H9 (cell line): ENCODE measurements around the gene KRTAP5-4. TPM values are rescaled to one million over a fixed set of nuclear protein-coding genes. Genes with fewer than 3 reads are reported as not detected.

Experiments
- DNase-seq: peaks from one replicate; pipeline ENCODE4 v3.0.0-alpha.2; 2017
- H2AFZ ChIP-seq: one replicate; pipeline ENCODE4 v1.6.1; 2013; ENCODE audit warnings: mild to moderate bottlenecking, low read length, control low read depth, moderate library complexity
- H2AK5ac ChIP-seq: 2 replicates; pipeline ENCODE4 v1.6.1; 2013; ENCODE audit warnings: low read length, control low read depth, mixed read lengths; ENCODE audit not compliant: insufficient read length
- H2BK120ac ChIP-seq: one replicate; pipeline ENCODE4 v1.6.1; 2013; ENCODE audit warnings: low read depth, mild to moderate bottlenecking, low read length, control low read depth, inconsistent platforms; ENCODE audit not compliant: poor library complexity, severe bottlenecking
- H2BK12ac ChIP-seq: 2 replicates; pipeline ENCODE4 v1.6.1; 2013; ENCODE audit warnings: low read length, control low read depth, mixed read lengths, low read depth; ENCODE audit not compliant: insufficient read length
- H2BK15ac ChIP-seq: 2 replicates; pipeline ENCODE4 v1.6.1; 2013; ENCODE audit warnings: low read depth, low read length, control low read depth
- H2BK20ac ChIP-seq: one replicate; pipeline ENCODE4 v1.6.1; 2013; ENCODE audit warnings: low read depth, mild to moderate bottlenecking, low read length, control low read depth, inconsistent platforms; ENCODE audit not compliant: poor library complexity, severe bottlenecking
- H2BK5ac ChIP-seq: 2 replicates; pipeline ENCODE4 v1.6.1; 2013; ENCODE audit warnings: low read length, control low read depth, mixed read lengths; ENCODE audit not compliant: insufficient read length
- H3K14ac ChIP-seq: 2 replicates; pipeline ENCODE4 v1.6.1; 2013; ENCODE audit warnings: low read length, control low read depth; ENCODE audit not compliant: insufficient read depth
- H3K18ac ChIP-seq: 2 replicates; pipeline ENCODE4 v1.6.1; 2013; ENCODE audit warnings: low read depth, mild to moderate bottlenecking, mixed read lengths, low read length, control low read depth; ENCODE audit not compliant: insufficient read length
- H3K23ac ChIP-seq: 2 replicates; pipeline ENCODE4 v1.6.1; 2013; ENCODE audit warnings: low read length, control low read depth, mixed read lengths, low read depth; ENCODE audit not compliant: insufficient read length
- H3K23me2 ChIP-seq: 2 replicates; pipeline ENCODE4 v1.6.1; 2013; ENCODE audit warnings: low read depth, mild to moderate bottlenecking, mixed read lengths, low read length, control low read depth; ENCODE audit not compliant: insufficient read length, poor library complexity, severe bottlenecking
- H3K27ac ChIP-seq: 2 replicates; pipeline ENCODE4 v1.5.1; 2013; ENCODE audit warnings: low read length, control low read depth, mixed read lengths, low read depth; ENCODE audit not compliant: insufficient read length
- H3K27me3 ChIP-seq: 2 replicates; pipeline ENCODE4 v1.6.1; 2013; ENCODE audit warnings: low read length, control low read depth, inconsistent platforms; ENCODE audit not compliant: insufficient read depth
- H3K4ac ChIP-seq: 2 replicates; pipeline ENCODE4 v1.6.1; 2013; ENCODE audit warnings: low read depth, mild to moderate bottlenecking, control low read depth, inconsistent platforms, low read length, moderate library complexity
- H3K4me1 ChIP-seq: 2 replicates; pipeline ENCODE4 v1.6.1; 2013; ENCODE audit warnings: low read length, control low read depth, inconsistent platforms; ENCODE audit not compliant: insufficient read depth
- H3K4me2 ChIP-seq: 2 replicates; pipeline ENCODE4 v1.6.1; 2013; ENCODE audit warnings: low read length, control low read depth, mixed read lengths; ENCODE audit not compliant: insufficient read length, insufficient read depth
- H3K56ac ChIP-seq: 2 replicates; pipeline ENCODE4 v1.6.1; 2013; ENCODE audit warnings: low read depth, mild to moderate bottlenecking, mixed read lengths, low read length, control low read depth; ENCODE audit not compliant: insufficient read length
- H3K79me1 ChIP-seq: 2 replicates; pipeline ENCODE4 v1.6.1; 2013; ENCODE audit warnings: low read depth, mild to moderate bottlenecking, moderate library complexity, low read length, control low read depth, inconsistent platforms; ENCODE audit not compliant: insufficient read depth, poor library complexity, severe bottlenecking
- H3K79me2 ChIP-seq: 2 replicates; pipeline ENCODE4 v1.6.1; 2013; ENCODE audit warnings: low read length, control low read depth, inconsistent platforms; ENCODE audit not compliant: insufficient read depth
- H3K9ac ChIP-seq: 2 replicates; pipeline ENCODE4 v1.6.1; 2013; ENCODE audit warnings: low read length, control low read depth, mixed read lengths; ENCODE audit not compliant: insufficient read length; ENCODE audit errors: extremely low read depth
- H3K9me3 ChIP-seq: one replicate; pipeline ENCODE4 v1.6.1; 2013; ENCODE audit warnings: low read depth, low read length, inconsistent platforms; ENCODE audit not compliant: control insufficient read depth
- H3T11ph ChIP-seq: one replicate; pipeline ENCODE4 v1.6.1; 2013; ENCODE audit warnings: mild to moderate bottlenecking, low read length, control low read depth, inconsistent platforms
- H4K20me1 ChIP-seq: one replicate; pipeline ENCODE4 v1.6.1; 2013; ENCODE audit not compliant: control insufficient read depth, insufficient read length, insufficient read depth
- H4K5ac ChIP-seq: 2 replicates; pipeline ENCODE4 v1.6.1; 2013; ENCODE audit warnings: low read depth, mild to moderate bottlenecking, mixed read lengths, low read length, control low read depth; ENCODE audit not compliant: insufficient read length
- H4K8ac ChIP-seq: replicated peaks from 2 replicates; pipeline ENCODE4 v1.6.1; 2013; ENCODE audit warnings: low read length, control low read depth, mixed read lengths, low read depth; ENCODE audit not compliant: insufficient read length
- H4K91ac ChIP-seq: 2 replicates; pipeline ENCODE4 v1.6.1; 2013; ENCODE audit warnings: low read depth, mild to moderate bottlenecking, moderate library complexity, mixed read lengths, low read length, control low read depth; ENCODE audit not compliant: insufficient read length
- H3K27ac Mint-ChIP-seq, 3 experiments: 2 replicates in 2 of 3; 3 replicates in 1 of 3; pipeline ENCODE4 v1.8.0; 2020 to 2021; ENCODE audit warnings: mixed read lengths in 3 of 3, mild to moderate bottlenecking in 1 of 3, moderate library complexity in 1 of 3
- H3K27me3 Mint-ChIP-seq: 2 replicates; pipeline ENCODE4 v1.8.0; 2021; ENCODE audit warnings: low read depth, mild to moderate bottlenecking, moderate library complexity, mixed read lengths
- H3K36me3 Mint-ChIP-seq, 3 experiments: 2 replicates in 2 of 3; 3 replicates in 1 of 3; pipeline ENCODE4 v1.8.0; 2020 to 2021; ENCODE audit warnings: low read depth in 3 of 3, mixed read lengths in 3 of 3; ENCODE audit not compliant: insufficient read depth in 1 of 3
- H3K4me1 Mint-ChIP-seq, 2 experiments: 2 replicates each; pipeline ENCODE4 v1.8.0; 2020; ENCODE audit warnings: mixed read lengths in 2 of 2
- H3K4me3 Mint-ChIP-seq, 2 experiments: 2 replicates in 1 of 2; 3 replicates in 1 of 2; pipeline ENCODE4 v1.8.0; 2020 to 2021; ENCODE audit warnings: mild to moderate bottlenecking in 2 of 2, mixed read lengths in 2 of 2, moderate library complexity in 1 of 2
- H3K9me3 Mint-ChIP-seq, 2 experiments: 2 replicates in 1 of 2; 3 replicates in 1 of 2; pipeline ENCODE4 v1.8.0; 2020; ENCODE audit warnings: mild to moderate bottlenecking in 2 of 2, mixed read lengths in 2 of 2, moderate library complexity in 1 of 2
- WGBS: extraction: QIAGEN DNeasy Blood & Tissue Kit; methylation state at CpG from one replicate; pipeline ENCODE4 v1.1.7; 2013; ENCODE audit warnings: missing lambda C conversion rate, low lambda C conversion rate, mixed read lengths; ENCODE audit not compliant: insufficient read length; ENCODE audit errors: extremely low coverage; 5-methylcytosine and 5-hydroxymethylcytosine counted together
- total RNA-seq: library from RNA; stranded (reverse); gene quantifications from 2 replicates; pipeline ENCODE4 v1.2.1, GENCODE V29; 2021
- TF ChIP-seq, protein P1 (sequence below): fragments of 200-600 bp; sonication (generic); conservative IDR thresholded peaks from 3 replicates; pipeline ENCODE4 v1.8.0; 2021; ENCODE audit warnings: antibody characterized with exemption, mild to moderate bottlenecking

Gene KRTAP5-4
- total RNA-seq, 1 experiment from 2014 or later, result not detected

DNA sequence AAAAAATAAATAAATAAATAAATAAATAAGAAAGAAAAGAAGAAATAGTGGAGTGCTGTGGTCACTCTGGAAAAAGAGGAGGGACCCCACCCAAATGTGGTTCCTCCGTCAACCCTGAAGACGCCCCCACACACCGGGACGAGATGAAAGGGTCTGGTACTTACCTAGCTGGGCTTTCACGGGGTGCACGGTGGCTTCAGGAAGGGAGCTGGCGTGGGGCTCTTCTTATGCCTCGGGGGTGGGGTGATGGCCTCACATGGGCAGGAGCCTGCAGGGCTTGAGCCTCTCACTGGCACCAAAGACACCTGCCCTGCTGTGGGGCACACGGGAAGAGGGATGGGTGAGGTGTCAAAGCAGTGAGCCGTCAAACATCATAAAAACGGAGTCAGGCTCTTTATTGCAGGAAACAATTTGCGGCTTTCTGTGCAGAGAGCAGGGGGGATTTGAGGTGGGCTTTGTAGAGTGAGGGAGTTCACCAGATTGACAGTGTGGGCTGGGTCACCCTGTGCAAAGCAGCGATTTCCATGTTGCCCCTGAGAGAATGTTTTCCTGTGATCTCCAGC lies 47.1 kb upstream of the KRTAP5-4 start:
- H3K56ac ChIP-seq, result no peak overlapping the region
- TF ChIP-seq, protein P1, sequence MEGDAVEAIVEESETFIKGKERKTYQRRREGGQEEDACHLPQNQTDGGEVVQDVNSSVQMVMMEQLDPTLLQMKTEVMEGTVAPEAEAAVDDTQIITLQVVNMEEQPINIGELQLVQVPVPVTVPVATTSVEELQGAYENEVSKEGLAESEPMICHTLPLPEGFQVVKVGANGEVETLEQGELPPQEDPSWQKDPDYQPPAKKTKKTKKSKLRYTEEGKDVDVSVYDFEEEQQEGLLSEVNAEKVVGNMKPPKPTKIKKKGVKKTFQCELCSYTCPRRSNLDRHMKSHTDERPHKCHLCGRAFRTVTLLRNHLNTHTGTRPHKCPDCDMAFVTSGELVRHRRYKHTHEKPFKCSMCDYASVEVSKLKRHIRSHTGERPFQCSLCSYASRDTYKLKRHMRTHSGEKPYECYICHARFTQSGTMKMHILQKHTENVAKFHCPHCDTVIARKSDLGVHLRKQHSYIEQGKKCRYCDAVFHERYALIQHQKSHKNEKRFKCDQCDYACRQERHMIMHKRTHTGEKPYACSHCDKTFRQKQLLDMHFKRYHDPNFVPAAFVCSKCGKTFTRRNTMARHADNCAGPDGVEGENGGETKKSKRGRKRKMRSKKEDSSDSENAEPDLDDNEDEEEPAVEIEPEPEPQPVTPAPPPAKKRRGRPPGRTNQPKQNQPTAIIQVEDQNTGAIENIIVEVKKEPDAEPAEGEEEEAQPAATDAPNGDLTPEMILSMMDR, result no peak
- H2BK15ac ChIP-seq, result no peak overlapping the region
- no peak overlapping the region for H3K4me2 ChIP-seq
- no peaks in the 10 kb centered on the region for H3K9me3 Mint-ChIP-seq
- no peak overlapping the region for H4K8ac ChIP-seq
- no peak overlapping the region for H4K5ac ChIP-seq
- H4K91ac ChIP-seq, result no peak overlapping the region
- no peaks in the 10 kb centered on the region for H3K79me2 ChIP-seq
- H3K4ac ChIP-seq, result no peak overlapping the region
- no peak overlapping the region for H3K9ac ChIP-seq
- H2AFZ ChIP-seq, result no peak overlapping the region
- peaks cover 0 to 4% of the 10 kb centered on the region in 2 experiments; a peak in 2 of 4 replicates for H3K4me1 Mint-ChIP-seq
- H2BK20ac ChIP-seq, result no peak overlapping the region
- H3K23me2 ChIP-seq, result no peaks in the 10 kb centered on the region
- no peaks in the 10 kb centered on the region for H3K36me3 Mint-ChIP-seq
- H3K27ac Mint-ChIP-seq, result no peak overlapping the region
- H2AK5ac ChIP-seq, result no peak overlapping the region
- H2BK5ac ChIP-seq, result no peak overlapping the region
- H3K18ac ChIP-seq, result no peak overlapping the region
- H4K20me1 ChIP-seq, result no peaks in the 10 kb centered on the region
- H3K27me3 Mint-ChIP-seq, result peaks cover 60% of the 10 kb centered on the region
- no peak overlapping the region for H3T11ph ChIP-seq
- no peak overlapping the region for H3K27ac ChIP-seq
- H3K27me3 ChIP-seq, result no peaks in the 10 kb centered on the region
- no peak overlapping the region for H2BK12ac ChIP-seq
- no peak overlapping the region for H2BK120ac ChIP-seq
- no peak for DNase-seq
- no peak overlapping the region for H3K14ac ChIP-seq
- H3K4me3 Mint-ChIP-seq, result no peak overlapping the region
- H3K23ac ChIP-seq, result no peak overlapping the region
- no peaks in the 10 kb centered on the region for H3K9me3 ChIP-seq
- no CpG with 5 or more reads among the region's 13 CpGs for WGBS
- H3K4me1 ChIP-seq, result no peaks in the 10 kb centered on the region
- H3K79me1 ChIP-seq, result no peaks in the 10 kb centered on the region
